ENCODE results near the gene COA3.

The COA3 gene

DNA sequence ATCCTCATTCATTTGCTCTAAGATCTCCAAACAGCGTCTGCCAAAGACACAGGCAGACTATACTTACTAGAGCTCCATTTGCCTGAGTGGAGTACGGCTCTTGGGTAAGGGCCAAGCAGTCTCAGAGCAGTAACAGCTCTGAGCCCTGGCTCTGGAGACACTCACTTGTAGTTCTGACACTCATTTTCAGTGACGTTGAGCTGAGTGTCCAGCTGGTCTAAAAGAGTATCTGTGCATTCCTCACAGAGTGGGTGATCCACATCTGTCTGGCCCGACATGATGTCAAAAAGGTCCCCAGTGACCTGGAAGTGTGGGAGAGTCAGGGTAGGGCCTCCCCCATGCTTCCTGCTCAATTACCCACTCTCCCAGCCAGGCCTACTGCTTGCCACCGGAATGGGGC is 19.9 kb upstream of the COA3 start:
- FAIRE-seq (no peak), DNase-seq (ENCODE audit: low spot score) (no peak)

DNA sequence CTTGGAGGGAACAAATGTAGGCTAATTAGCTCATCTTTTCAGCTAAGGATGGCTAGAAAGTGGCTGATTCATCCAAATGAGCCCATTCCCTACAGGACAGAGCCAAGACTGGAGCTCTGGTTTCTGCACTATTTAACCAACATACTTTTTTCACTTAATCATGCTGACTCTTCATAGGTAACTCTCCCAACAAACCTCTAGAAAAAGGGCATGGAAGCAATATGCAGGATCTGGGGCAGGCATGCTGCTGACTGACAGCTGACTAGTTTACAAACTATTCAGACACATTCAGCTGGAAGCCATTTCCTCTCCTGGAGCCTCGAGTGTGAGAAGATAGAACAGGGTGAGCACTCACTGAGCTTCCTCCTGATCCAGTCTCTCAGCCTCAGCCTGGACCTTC is 19.4 kb upstream of the COA3 start:
- DNase-seq (ENCODE audit: low spot score), result peak; percentile 50
- no peak for FAIRE-seq

DNA sequence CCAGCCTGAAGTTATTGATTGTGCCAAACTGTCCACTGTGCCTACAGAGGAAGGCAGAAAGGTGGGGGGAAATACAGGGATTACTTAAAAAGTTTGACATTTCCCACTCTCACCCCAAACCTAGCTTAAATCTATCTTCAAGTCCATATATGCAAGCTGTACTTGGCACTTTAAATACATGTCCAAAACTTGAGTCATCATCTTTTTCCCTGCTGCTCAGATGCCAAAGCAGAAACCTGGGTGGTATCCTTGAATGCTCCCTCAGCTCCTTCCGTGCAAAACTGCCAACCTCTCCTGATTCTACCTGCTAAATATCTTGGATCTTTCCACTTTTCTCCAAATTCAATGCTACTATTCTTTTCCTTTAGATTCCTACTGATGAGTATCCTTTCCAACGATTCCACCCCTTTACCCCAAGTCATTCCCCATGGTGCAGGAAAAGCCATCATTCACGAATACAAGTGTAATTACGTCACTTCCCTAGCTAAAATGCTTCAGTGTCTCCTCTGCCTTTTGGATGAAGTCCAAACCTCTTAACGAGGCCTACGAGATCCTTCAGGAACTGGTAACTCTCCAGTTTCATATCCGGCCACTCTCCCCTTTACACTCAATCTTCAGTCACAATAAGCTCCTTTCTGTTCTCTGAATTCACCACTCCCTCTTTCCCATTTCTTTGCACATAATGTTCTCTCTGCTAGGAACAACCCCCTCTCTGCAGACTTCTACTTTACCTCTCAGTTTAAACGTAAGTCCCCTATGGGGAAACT is 16.3 kb upstream of the COA3 start:
- DNase-seq (ENCODE audit: low spot score) (no peak), FAIRE-seq (no peak)

DNA sequence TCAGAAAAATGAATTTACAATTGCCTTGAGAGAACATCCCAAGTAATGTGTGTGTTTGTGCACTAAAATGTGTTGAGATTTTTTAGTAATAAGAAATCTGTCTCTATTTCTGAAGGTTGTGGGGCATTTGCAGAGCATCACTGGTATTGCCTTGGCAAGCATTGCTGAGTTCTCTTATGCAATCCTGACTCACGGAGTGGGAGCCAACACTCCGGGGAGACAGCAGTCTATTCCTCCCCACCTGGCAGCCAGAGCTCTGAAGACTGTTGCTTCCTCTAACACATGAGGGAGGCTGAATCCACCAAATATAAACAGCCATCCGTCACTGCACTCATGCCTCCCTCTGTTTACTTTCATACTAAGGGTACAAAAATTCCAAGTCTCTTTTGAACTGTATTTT is 10.7 kb upstream of the COA3 start:
- FAIRE-seq (no peak), DNase-seq (ENCODE audit: low spot score) (no peak)

DNA sequence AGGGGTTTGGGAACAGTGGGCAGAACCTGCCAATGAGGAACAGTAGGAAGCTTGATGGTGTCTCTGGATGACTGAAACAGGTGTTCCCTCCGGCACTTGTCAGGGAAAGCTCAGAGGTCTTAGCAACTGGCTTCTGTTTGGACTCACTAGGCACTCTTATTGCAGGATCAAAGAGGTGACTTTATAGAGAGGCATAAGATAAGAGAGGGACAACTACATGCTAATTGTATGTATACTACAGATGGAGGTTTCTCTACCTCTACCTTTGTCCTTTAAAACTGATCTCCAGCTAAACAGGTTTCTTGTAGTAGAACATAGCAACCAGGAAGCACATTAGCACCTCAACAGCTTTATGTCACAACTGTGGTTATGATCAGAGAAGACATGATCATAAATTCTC is 7.7 kb upstream of the COA3 start:
- FAIRE-seq (no peak), DNase-seq (ENCODE audit: low spot score) (no peak)

DNA sequence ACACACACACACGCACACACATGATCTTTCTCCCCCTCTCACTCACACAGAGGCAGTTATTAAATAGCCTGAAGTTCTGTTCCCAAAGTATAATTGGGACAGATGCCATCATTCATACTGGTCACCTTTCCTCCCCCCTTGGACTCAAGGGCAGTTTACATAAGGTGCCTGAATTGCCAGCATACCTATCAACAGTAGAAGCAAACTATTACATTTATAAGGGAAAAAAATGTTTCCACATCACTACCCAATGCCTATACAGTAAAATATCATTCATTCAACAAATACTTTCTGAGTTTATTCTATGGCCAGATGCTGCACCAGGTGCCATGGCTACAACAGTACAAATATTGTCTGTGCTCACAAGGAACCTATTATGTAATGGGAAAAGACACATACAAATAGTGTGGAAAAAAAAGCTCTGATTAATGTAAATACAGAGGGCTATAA is 6.4 kb upstream of the COA3 start:
- FAIRE-seq (no peak), DNase-seq (ENCODE audit: low spot score) (no peak)

DNA sequence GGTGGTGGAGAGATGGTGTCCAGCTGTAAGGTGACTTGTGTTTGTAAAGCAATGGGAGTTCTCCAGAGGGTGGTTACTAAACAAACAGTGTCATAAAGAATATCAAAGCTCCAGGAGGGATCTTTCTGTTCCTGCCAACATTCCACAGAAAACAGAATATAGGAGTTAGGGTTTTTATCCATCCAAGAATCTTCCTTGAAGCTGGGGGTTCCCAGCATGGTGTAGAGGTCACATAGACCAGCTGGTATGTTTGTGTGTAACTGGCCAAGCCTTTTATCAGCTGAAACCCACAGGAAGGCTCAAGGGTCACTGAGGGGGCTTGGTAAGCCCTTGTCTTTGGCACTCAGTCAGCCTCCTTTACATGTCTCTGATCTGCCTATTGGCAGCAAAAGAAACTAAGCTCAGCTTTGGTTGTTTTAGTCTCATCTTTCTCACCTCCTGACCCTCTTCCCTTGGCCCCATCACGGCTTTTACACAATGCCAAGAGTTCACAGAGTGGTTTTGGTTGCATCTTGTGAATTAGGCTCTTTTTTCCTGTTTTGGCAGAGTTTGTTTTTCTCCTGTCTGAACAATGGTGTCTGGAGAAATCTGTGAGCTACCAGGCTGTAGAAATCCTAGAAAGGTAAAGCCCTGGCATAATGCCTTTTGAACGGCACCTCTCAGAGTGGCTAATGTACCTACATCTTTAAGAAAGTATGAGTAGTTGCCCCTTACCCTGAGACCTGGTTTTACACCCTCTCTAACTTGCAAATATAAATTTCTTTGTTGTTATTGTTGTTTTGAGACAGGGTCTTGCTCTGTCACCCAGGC is 4.8 kb upstream of the COA3 start:
- DNase-seq (ENCODE audit: low spot score) (no peak), FAIRE-seq (no peak)

DNA sequence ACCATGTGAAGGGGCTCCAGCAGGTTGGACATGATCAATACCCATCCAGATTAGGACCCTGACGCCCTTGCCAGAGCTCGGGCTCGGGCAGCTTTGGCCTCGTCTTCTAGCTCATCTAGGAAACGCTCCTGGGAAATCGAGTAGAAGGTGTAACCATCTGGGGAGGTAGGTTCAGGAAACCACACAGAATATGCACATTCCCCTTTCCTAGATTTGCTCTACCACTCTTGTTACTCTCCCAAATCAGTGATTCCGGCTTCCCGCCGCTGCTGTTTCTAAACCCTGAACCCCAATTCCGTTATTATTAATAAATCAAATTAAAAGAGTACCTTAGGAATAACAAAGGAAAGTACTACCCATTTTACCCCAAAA is 507 bp downstream of the COA3 start:
- no peak for DNase-seq (ENCODE audit: low spot score)
- no peak for FAIRE-seq

GRCh38 chr17:42797067-42798007 is 1.2 kb downstream of the COA3 start:
- FAIRE-seq, result peak; percentile 81
- peak; percentile 66 for DNase-seq (ENCODE audit: low spot score)

- FAIRE-seq, result no peak
- no peak for DNase-seq (ENCODE audit: low spot score)
Observed at GRCh38 chr17:42796066-42796758, 2.3 kb downstream of the COA3 start.

- no peak for FAIRE-seq
- DNase-seq (ENCODE audit: low spot score), result no peak
Observed at GRCh38 chr17:42795465-42795864, 3.0 kb downstream of the COA3 start.

DNA sequence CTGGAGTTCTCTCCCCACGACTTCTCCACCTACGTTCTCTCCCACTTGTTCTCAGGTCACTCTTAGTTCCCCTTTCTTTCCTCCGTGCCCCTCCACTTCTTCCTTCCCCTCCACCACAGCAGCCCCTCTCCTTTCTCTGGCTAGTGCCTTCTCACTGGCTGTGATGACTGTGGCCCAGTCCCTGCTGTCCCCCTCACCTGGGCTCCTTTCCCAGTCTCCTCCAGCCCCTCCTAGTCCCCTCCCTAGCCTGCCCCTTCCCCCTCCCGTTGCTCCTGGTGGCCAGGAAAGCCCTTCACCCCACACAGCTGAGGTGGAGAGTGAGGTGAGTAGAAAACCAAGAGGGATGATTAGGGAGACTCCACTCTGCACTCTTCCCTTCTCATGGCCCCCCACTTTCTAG is 3.4 kb downstream of the COA3 start:
- DNase-seq (ENCODE audit: low spot score), result no peak
- no peak for FAIRE-seq

DNA sequence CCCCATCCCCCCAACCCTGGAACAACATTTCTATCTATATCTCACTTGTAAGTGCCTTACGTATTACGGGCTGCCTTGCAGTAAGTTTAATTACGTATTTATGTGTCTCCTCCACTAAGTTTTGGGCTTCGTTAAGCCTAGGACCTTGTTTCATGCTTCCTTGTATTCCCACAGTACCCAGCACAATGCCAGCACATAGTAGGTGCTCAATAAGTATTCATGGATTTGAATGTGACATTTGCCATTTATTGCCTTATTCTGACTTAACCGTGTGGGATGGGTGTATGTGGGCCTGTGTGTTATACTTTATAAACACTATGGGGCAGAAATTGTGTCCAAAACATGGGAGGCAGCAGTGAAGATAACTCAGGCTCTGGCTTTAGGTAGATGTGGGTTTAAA is 6.0 kb downstream of the COA3 start:
- DNase-seq (ENCODE audit: low spot score) (no peak), FAIRE-seq (no peak)

DNA sequence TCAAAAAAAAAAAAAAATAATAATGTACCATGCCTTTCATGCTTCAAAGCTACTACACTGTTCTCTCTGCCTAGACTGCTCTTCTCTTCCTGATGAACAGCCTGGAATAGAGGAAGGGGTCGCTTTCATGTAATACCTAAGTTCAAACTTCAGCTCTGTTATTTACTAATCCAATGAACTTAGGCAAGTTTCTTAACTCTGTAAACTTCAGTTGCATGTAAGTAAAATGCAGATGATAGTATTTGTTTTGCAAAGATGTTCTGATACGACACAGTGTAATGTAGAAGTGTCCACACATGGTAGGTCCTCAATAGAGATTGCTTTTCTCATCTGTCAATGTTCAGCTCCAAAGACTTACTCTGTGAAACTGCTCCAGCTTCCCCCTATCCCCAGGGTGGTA is 6.6 kb downstream of the COA3 start:
- FAIRE-seq, result no peak
- no peak for DNase-seq (ENCODE audit: low spot score)

DNA sequence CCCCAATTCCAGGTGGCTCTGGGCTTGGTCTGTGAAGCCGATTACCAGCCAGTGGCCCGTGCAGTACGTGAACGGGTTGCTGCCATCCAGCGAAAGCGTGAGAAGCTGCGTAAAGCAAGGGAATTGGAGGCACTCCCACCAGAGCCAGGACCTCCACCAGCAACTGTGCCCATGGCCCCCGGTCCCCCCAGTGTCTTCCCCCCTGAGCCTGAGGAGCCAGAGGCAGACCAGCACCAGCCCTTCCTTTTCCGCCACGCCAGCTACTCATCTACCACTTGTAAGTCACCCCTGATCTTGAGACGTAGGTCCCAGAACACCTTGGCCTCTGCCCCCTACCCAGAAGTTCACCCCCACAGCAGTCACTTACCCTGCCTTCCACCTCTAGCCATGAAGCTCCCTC is 11.2 kb downstream of the COA3 start:
- DNase-seq (ENCODE audit: low spot score) (no peak), FAIRE-seq (no peak)

GRCh38 chr17:42784811-42785592 is 13.5 kb downstream of the COA3 start:
- DNase-seq (ENCODE audit: low spot score) (no peak), FAIRE-seq (no peak)

- DNase-seq (ENCODE audit: low spot score) (no peak), FAIRE-seq (no peak)
Observed at GRCh38 chr17:42784409-42784808, 14.1 kb downstream of the COA3 start.

DNA sequence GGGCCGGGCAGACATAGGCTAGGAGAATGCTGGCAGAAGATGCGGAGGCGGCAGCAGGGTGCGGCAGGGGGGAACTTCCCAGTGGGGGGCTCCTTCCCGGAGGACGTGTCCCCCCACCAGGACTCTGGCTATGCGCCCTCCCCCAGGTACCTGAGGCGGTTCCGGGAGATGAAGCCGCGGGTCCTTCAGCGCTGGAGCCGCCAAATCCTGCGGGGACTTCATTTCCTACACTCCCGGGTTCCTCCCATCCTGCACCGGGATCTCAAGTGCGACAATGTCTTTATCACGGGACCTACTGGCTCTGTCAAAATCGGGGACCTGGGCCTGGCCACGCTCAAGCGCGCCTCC is 14.7 kb downstream of the COA3 start:
- FAIRE-seq, result no peak
- no peak for DNase-seq (ENCODE audit: low spot score)

- DNase-seq (ENCODE audit: low spot score) (peak; percentile 86), FAIRE-seq (peak; percentile 78)
Observed at GRCh38 chr17:42783062-42783790, 15.3 kb downstream of the COA3 start.

Measured in RCC 7860 (cell line).